GM19397 (cell line): ENCODE measurements around the gene MT1X.

ENCODE experiments used
- ATAC-seq: cut with Tn5 transposase; IDR thresholded peaks from one replicate; pipeline ENCODE4 v1.9.1; 2021; ENCODE audit warnings: mild to moderate bottlenecking, moderate library complexity; ENCODE audit not compliant: unreplicated experiment

Gene MT1X

GRCh38 chr16:56681939-56682702 is at the start of gene MT1X:
Gene MT1X (plus strand): TSS chr16:56682470. CDS start chr16:56682541, 71 bp downstream.
- peak; percentile 99 for ATAC-seq

- ATAC-seq = no peak
Observed at GRCh38 chr16:56632848-56633365, 49.4 kb upstream of the MT1X start.

DNA sequence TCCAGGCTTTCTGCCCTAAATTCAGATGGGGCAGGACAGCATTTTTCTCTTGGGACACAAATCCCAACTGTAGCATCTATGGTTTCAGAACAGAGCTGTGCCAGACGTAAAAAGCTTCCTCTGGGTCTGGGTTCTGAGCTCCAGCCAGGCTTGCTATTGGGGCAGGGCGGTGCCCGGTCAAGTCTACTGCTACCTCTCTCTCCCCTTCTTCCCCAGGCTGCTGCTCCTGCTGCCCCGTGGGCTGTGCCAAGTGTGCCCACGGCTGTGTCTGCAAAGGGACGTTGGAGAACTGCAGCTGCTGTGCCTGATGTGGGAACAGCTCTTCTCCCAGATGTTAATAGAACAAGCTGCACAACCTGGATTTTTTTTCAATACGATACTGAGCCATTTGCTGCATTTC is 48.7 kb upstream of the MT1X start:
- ATAC-seq = no peak

DNA sequence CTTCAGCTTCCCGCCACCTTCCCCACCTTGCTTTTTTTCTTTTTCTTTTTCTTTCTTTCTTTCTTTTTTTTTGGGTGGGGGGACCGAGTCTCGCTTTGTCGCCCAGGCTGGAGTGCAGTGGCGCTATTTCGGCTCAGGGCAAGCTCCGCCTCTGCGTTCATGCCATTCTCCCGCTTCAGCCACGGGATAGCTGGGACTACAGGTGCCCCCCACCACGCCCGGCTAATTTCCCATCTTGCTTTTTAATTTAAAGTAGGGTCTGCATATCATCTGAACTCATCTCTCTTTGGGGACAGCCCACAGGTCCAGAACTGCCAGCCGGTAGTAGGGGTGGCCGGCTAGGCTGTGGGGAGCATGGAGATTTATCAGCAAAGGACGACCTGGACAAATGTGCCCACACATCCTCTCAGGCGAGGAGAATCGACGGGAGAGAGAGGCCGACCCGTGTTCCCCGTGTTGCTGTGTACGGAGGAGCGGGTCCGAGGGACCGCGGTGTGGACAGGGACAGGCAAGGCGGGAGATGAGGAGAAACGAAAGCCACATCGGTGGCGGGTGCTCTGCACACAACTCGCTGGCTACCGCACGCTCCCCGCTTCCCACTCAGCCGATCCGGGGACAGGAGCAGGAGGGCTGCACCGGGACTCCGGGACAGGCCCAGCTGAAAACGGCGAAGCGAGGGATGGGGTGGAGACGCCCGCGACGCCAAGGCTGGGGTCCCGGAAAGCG is 47.4 kb upstream of the MT1X start:
- ATAC-seq = no peak

DNA sequence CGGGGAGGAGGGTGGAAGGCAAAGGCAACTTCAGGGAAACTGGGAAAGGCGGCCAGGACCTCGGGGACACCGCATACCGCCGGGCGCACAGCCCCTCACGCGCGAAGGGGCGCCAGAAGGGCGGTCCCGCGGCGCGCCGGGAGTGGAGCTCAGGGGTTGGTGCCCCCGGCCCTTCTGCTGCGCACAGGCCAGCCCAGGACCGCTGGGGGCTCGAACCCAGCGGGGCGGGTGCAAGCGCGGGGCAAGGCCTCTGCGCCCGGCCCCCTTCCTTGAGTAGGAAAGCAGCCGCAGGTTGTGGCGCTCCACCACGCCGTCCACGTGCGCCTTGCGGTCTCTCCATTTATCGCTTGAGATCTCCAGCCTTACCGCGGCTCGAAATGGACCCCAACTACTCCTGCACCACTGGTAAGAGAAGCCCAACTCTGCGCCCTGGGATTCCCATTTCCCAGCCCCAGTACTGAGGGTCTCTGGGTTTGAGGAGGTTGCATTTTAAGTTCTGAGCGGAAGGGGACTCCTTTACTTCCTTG is 46.8 kb upstream of the MT1X start:
- ATAC-seq = no peak

GRCh38 chr16:56636616-56637413 is 45.5 kb upstream of the MT1X start:
- ATAC-seq = no peak

- no peak for ATAC-seq
Observed at GRCh38 chr16:56637814-56638750, 44.2 kb upstream of the MT1X start, which contains the start of gene MT1A. Gene MT1A (plus strand): TSS chr16:56638666. CDS start chr16:56638739, 73 bp downstream.

DNA sequence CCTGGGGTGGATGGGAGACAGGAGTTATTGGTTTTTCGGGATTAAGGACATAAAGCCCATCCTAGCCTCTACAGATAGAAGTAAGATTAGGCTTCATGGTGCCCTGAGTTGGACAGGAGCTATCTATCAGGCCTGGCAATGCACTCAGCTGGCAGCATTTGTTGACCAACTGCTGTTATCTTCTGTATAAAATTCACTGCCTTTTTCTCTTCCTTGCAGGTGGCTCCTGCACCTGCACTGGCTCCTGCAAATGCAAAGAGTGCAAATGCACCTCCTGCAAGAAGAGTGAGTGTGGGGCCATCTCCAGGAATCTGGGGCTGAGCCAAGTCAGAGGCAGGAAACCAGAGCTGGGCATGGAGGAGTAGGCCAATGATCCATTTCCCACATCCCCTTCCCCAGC is 43.2 kb upstream of the MT1X start:
- no peak for ATAC-seq

- ATAC-seq = no peak
Observed at GRCh38 chr16:56640076-56640475, 42.2 kb upstream of the MT1X start.

DNA sequence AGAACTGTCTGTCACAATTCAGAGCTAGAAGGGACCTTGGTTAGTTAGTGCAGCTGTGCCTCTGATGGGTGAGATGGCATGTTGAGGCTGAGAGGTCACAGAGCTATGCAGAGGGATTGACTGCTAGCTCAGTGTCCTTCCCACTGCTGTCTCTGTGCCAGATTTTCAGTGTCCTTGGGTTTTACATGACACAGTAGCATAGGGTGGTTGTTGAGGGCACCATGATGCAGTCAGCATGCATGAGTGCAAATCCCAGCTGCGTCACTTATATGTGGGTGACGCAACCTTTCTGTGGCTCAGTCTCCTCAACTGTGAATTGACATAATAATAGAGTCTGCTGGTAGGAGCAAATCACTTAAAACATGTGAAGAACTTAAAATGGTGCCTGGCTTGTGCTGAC is 41.1 kb upstream of the MT1X start:
- ATAC-seq = no peak

- ATAC-seq = peak; percentile 71
Observed at GRCh38 chr16:56643080-56643778, 39.0 kb upstream of the MT1X start.

DNA sequence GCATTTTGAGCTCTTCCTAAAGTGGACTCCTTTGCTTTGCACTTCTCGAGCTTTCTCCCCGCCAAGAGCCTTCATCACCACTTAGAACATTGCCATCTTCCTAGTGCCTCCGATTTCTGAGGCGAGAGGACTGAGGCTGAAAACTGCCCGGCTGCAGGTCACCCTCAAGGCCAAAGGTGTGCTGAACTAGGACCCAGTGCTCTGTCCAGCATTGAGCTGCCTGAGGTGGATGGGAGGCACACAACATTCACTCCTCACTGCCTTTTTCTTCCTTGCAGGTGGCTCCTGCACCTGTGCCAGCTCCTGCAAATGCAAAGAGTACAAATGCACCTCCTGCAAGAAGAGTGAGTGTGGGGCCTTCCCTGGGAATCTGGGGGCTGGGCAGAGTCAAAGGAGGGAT is 38.4 kb upstream of the MT1X start:
- no peak for ATAC-seq

- no peak for ATAC-seq
Observed at GRCh38 chr16:56645311-56645710, 37.0 kb upstream of the MT1X start.

GRCh38 chr16:56645838-56646237 is 36.4 kb upstream of the MT1X start:
- no peak for ATAC-seq

DNA sequence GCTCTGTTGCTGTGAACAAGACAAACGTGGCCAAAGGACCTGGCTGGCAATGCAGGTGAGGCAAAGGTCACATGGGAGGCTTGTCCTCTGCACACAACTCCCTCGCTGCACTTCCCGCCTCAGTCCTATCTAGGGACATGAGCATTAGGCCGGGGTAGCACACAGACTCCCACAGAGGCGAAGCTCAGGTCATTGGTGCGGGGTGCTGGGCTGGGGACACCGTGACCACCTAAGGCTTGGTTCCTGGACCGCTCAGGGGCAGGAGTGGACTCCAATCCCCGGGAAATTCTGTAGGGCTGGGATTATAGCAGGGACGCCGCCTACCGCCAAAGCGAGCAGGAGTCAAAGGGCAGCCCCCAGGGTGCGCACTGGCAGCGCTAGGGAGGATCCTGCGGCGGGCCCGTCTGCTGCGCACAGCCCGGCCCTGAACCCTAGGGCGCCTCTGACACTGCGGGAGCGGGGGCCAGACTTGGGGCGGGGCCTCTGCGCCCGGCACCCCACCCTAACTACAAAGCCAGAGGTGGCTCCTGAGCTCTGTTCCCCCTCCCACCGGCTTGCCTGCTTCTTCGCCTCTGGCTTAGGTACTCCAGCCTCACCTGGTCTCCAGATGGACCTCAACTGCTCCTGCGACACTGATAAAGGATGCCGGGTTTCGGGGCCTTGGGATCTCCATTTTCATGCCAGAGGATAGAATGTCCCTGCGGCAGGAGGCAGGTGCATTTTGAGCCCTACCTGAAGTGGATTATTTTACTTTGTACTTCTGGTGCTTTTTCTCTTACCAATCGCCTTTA is 34.4 kb upstream of the MT1X start:
- ATAC-seq = no peak

GRCh38 chr16:56649271-56649670 is 33.0 kb upstream of the MT1X start:
- no peak for ATAC-seq

GRCh38 chr16:56649820-56650219 is 32.5 kb upstream of the MT1X start:
- ATAC-seq = no peak

DNA sequence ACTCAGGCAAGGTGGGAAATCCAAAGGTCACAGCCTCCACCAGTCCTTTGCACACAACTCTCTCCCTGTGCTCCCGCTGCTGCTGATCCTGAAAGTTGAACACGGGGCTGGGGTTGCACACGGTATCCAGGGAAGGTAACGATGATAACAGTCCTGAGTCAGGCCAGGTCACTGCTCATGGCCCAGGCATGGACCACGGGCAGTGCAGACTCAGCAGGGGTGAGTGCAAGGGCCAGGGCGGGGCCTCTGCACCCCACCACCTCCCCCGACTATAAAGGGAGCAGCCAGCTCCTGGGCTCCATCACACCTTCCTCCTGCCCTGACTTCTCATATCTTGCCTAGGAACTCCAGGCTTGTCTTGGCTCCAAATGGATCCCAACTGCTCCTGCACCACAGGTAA is 30.7 kb upstream of the MT1X start, which contains the start of gene MT1B:
MT1B (plus strand) TSS at position 301 of the 400 bp plus-strand sequence; CDS start at position 369, 68 bp downstream.
- ATAC-seq = no peak
